Stimulated activated CD4-positive, alpha-beta T cell treated with anti-CD3 and anti-CD28 coated beads, Interleukin-12 subunit alpha, Interleukin-12 subunit beta, amount 100 ng/mL, for 4 hours (primary cell): Measurements from ENCODE around the gene LAMTOR2.

Experiments used
- DNase-seq: peaks from one replicate; pipeline ENCODE4 v3.0.0-alpha.2; 2020

The LAMTOR2 gene

DNA sequence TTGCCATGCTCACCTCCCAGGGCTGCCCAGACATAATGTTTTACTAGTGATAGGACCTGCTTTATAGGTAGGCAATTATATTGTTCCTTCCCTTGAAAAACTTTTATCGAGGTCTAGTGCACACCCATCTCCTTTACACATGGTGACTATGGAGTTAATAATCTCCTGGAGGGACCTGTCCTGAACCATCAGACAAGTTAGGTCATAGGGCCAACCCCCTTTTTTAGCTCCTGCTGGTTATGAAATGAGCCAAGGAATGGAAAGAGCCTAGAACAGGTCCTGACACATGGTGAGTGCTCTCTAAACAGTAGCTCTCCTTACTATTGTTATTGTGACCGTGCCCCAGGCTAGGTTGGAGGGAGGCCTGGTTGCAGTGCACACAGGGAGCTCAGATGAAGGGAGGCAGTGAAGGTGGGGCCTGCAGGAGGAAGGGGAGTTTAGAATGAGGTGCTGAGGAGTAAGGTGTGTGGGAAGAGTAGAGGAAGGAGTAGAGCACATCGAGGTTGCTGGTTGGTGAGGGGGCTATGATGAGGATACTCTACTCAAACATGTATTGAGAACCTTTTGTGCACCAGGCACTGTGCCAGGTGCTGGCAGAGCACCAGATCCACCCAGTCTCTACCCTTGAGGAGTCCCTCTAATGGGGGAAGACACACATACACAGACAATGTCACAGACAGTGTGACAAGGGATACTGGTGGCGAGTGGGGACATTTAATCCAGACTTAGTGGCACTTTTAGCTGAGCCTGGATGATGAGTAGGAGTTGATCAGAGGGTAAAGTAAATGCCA lies 45.8 kb downstream of the LAMTOR2 start:
- no peak for DNase-seq

DNA sequence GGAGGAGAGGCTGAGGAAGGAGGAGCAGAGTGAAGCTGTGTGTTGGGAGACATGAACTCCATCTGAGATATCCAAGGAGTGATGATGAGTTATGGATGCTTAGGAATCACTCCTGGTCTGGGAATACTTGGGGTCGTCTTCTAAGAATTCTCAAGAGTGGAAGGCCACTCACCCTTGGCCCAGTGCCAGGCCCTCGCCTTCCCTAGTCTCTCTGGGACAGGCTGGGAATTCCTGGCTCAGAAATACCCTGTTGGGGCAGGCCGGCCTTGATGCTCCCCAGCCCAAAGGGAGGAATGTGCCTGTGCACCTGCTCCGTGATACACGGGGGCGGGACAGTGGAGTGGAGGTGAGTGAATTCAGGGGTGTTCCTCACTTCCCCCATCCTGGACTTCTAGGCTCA lies 47.3 kb downstream of the LAMTOR2 start:
- no peak for DNase-seq

DNA sequence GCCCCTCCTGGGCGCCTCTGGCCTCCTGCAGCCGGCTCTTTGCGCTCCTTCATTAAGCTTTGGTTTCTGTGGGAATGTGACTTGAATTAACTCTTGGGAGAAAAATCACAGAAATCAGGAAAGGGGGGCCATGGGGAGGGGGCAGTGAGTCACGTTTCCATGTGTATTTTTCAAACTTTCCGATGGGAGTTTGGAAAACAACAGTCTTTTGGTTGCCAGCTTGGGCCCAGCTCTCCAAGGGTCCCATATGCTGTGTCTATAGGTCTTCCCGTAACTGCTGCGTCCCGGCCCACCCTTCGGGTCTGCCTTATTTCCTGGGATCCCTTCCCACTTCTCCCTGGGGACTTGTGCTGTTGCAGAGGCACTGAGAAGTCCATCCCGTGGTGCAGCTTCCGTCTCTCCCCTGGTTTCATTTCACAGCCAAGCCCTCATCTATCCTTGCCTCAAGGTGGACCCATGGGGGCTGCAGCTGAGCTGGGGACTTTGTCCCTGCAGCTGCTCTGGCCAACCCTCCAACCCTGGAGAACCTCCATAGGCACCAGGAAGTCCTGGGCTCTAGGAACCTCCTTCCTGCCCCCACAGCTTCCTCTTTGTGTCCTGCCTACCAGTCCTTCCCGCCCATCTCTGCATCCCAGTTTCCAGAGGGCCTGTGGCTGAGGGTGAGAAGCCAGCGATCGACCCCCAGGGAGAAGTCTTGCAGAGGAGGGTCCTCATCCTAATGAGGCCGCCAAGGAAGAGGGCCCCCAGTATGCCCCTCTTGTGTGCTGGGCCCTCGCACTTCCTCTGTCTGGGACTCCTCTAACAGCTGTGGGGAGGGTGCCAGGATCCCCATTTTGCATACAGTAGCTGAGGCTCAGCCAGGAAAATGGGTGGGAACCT lies 48.3 kb downstream of the LAMTOR2 start:
- no peak for DNase-seq

DNA sequence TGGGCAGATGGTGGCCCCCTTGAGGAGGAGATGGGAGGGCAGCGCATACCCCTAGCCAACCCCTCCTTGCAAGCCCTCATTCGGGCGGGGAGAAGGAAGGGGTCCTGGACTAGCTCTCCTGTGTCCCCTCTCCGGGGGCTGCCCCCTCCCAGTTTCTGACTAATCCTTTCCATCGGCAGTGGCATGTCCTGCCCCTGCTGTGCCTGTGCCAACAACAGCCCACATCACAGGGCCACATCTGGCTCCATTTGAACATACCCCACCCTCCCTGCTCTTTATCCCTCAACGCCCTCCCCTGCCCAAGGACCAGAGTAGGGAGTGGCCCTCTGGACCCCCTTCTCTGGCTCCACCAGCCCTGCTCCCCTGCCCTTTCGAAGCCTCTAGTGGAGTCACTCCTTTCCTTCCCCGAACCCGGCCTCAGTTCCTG lies 49.0 kb downstream of the LAMTOR2 start:
- DNase-seq = no peak

DNA sequence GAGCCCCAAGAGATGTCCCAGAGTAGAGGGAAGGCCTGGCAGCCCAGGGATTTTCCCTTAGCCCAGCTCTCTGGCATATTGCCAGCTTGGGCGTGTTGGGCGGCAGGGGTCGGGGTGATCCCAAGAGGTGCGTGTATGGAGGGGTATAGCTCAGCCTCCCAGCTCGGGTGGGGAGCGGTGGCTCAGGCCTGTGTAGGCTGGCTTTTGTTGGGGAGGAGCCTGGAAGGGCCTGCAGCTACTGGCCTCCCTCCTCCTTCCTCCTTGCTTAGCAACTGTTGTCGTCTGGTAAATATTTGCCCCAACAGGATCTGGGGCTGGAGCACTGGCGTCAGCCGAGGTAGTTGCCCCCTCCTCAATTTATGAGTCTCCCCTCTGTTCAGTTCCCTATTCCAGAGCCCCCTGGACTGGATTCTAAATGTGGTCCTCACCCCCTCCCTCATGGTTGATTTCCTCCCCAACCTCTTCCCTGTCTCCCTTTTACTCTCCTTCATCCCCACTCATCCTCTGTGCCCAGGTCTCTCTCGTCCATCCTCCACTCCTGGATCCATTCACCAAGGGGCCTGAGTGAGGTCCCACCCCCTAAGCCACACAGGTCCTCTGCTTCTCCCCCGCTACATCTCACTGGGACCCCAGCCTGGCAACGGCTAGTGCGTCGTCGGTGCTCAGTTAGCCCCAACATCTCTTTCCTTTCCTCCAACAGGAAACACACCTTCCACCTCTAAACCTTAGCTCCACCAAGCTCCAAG lies 49.7 kb downstream of the LAMTOR2 start:
- no peak for DNase-seq

DNA sequence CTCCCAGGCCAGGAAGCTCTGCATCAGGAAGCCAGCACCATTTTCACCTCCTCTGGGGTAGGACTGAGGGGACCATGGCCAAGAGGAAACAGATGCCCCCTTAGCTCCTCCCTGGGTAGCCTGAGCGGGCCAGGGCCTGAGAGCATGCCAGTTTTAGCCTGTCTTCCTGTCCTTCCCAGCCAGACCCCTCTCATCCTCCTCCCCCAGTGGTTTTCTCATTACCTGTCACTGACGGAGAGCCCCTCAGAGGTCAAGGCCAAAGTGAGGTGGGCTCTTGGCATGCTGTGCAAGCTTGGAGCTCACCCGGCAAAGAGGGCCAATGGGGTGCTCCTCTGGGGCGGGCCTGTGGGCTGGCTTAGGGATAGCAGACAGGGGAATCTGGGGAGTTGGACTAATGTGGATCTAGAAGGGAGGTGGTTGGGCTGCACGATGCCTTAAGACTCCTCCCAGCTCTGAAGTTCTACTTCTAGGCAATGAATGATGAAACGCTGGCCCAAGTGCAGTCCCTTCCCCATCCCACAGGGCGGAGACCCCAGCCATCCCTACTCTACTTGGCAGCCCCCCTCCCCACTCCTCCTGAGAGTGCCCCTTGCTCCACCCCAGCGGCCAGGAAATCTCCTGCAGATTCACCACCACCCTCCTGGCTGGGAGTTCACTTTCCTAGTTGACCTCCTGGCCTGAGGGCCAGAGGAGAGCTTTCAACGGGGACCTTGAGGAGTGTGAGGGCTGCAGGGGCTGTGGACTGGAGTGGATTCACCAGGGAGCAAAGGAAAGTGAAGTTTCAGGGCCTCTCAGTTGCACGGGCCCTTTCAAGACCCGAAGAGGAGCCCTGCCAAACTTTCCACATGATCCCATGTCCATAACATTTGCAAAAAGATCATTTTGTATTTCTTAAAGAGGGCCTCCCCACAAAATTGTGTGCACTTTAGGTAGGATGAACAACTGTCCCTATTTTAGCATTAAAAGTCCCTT lies 50.6 kb downstream of the LAMTOR2 start:
- DNase-seq = no peak

DNA sequence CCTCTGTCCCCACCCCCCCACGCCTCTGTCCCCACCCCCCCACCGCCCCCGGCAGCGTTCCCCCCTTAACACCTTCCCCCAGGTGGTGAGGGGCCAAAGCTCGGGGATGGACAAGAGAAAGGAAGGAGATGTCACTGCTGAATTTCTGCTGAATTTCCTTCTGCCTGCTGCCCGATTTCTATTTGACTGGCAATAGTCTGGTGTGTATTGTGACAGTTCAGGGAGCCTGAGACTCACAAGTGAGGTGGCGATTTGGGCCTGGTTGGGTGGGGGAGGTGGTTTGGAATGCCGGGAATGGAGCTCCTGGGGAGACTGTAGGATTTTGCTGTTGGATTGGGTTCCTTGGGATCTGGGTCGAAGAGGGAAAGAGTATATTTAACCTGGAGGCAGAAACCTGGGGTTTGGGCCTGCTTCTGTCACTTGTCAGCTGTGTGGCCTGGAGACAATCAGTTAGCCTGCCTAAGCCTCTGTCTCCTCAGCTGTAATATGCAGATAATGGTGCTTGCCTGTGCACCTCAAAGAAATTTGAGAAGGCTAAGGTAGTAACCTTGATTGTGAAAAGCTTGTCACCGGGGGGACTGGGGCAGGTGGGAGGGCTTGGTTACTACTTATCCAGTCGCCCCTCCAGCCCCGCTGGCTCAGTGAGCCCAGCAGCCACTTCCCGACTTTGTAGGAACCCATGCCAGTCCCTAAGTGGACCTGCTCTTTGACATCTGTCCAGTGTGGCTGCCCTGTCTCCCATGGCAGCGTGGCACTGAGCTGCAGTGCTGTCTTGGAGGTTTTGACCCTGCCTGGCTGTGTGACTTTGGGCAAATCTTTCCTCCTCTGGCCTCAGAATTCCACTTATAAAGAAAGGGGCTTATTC lies 52.3 kb downstream of the LAMTOR2 start:
- DNase-seq = no peak

DNA sequence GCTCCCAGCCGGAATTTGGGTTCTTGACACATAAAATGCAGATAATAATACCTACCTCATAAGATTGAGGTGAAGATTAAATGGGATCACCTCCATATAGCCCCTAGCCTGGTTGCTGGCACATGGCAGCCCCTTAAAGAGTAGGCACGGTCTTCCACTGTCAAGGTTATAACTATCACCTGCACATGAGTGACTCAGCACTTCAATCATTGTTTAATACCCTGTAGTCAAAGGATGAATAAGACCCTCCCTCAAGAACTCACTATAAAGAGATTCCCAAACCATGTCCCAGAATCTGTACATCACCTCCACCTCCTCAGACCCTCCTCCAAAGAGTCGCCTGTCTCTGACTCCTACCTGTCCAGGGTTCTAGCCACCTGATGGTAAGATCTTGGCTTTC lies 53.5 kb downstream of the LAMTOR2 start:
- DNase-seq = no peak
